HCT116 (cell line): Measurements from ENCODE around the gene CAMK1D. TPM values are rescaled to one million over a fixed set of nuclear protein-coding genes. Genes with fewer than 3 reads are reported as not detected.

Experiments
- ATAC-seq: fragments of 200-7000 bp; cut with Tn5 transposase; 2 replicates; pipeline ENCODE4 v1.9.1; 2020; ENCODE audit warnings: mild to moderate bottlenecking, moderate library complexity
- BruUV-seq: library from RNA; stranded (reverse); fragments of 400-500 nt; replicated peaks from 2 replicates; lab custom pipeline; 2021; lab: Mats Ljungman, UMichigan
- CTCF ChIA-PET: fragments of 300-600 bp; sonication (Branson Sonifier 250); formaldehyde crosslinking; loops from one replicate; lab custom pipeline; 2021; ENCODE audit warnings: antibody characterized with exemption; lab: Charles Lee
- POLR2A ChIA-PET: fragments of 300-600, 350-600 bp; sonication (Branson Sonifier 250); formaldehyde crosslinking; loops from one replicate; lab custom pipeline; 2021; ENCODE audit warnings: antibody characterized with exemption; lab: Charles Lee
- RAD21 ChIA-PET, 2 experiments: fragments of 300-600 bp; sonication (Branson Sonifier 250); formaldehyde crosslinking; loops; one replicate each; lab custom pipeline; 2023; ENCODE audit warnings: low total read pairs in 2 of 2; ENCODE audit not compliant: uncharacterized antibody in 2 of 2, unreplicated experiment in 2 of 2, low non-redundant PET in 1 of 2; lab: Charles Lee
- DNase-seq: peaks from one replicate; pipeline ENCODE4 v3.0.0-alpha.2; 2010; ENCODE audit warnings: low read depth, low spot score
- H2AFZ ChIP-seq: fragments of 200-600 bp; shearing (Covaris generic), sonication (generic); 2 replicates; pipeline ENCODE4 v1.6.1; 2017; ENCODE audit warnings: low read depth, mixed run types, mixed read lengths, antibody characterized with exemption, low read length; ENCODE audit not compliant: poor library complexity, severe bottlenecking
- H3K27ac ChIP-seq: 2 replicates; pipeline ENCODE4 v1.5.1; 2012; ENCODE audit warnings: low read depth, low read length
- H3K27me3 ChIP-seq: fragments of 200-600 bp; sonication (generic); 2 replicates; pipeline ENCODE4 v1.6.1; 2016; ENCODE audit warnings: mixed run types, low read length, mixed read lengths; ENCODE audit not compliant: insufficient read depth
- H3K36me3 ChIP-seq, 2 experiments: fragments of 200-500 bp in 1 of 2; fragments of 200-600 bp in 1 of 2; sonication (Bioruptor generic) in 1 of 2; sonication (generic) in 1 of 2; 2 replicates each; pipeline versions ENCODE4 v1.5.1 to v1.6.1; 2014 to 2016; ENCODE audit warnings: low read length in 2 of 2, inconsistent platforms in 1 of 2, mixed read lengths in 1 of 2, mixed run types in 1 of 2; ENCODE audit not compliant: insufficient read depth in 2 of 2, control insufficient read depth in 1 of 2
- H3K4me1 ChIP-seq, 2 experiments: fragments of 200-600 bp in 1 of 2; sonication (generic) in 1 of 2; 2 replicates each; pipeline versions ENCODE4 v1.5.1 to v1.6.1; 2012 to 2017; ENCODE audit warnings: low read length in 2 of 2, inconsistent platforms in 1 of 2, mild to moderate bottlenecking in 1 of 2, mixed read lengths in 1 of 2, mixed run types in 1 of 2, moderate library complexity in 1 of 2; ENCODE audit not compliant: insufficient read depth in 2 of 2, control insufficient read depth in 1 of 2
- H3K4me2 ChIP-seq: fragments of 200-600 bp; sonication (generic); 2 replicates; pipeline ENCODE4 v1.6.1; 2017; ENCODE audit warnings: mixed run types, low read length, mixed read lengths
- H3K4me3 ChIP-seq, 2 experiments: fragments of 200-600 bp in 1 of 2; sonication (generic) in 1 of 2; replicated peaks in 1 of 2; 2 replicates each; pipeline ENCODE4 v1.5.1; 2011 to 2016; ENCODE audit warnings: low read length in 2 of 2, control low read depth in 1 of 2, low read depth in 1 of 2, mild to moderate bottlenecking in 1 of 2, mixed read lengths in 1 of 2, mixed run types in 1 of 2
- H3K79me2 ChIP-seq: fragments of 200-600 bp; sonication (generic); 2 replicates; pipeline ENCODE4 v1.6.1; 2017; ENCODE audit warnings: mild to moderate bottlenecking, mixed run types, low read length, moderate library complexity, mixed read lengths; ENCODE audit not compliant: insufficient read depth
- H3K9ac ChIP-seq: fragments of 200-600 bp; sonication (generic); 2 replicates; pipeline ENCODE4 v1.6.1; 2016; ENCODE audit warnings: low read length, mixed read lengths
- H3K9me2 ChIP-seq: fragments of 200-600 bp; sonication (generic), shearing (Covaris generic); 2 replicates; pipeline ENCODE4 v1.6.1; 2017; ENCODE audit warnings: mixed run types, mild to moderate bottlenecking, moderate library complexity; ENCODE audit not compliant: insufficient read depth
- H3K9me3 ChIP-seq, 2 experiments: fragments of 200-500 bp in 1 of 2; fragments of 200-600 bp in 1 of 2; sonication (Bioruptor generic) in 1 of 2; sonication (generic) in 1 of 2; 2 replicates each; pipeline ENCODE4 v1.6.1; 2014 to 2017; ENCODE audit warnings: low read length in 2 of 2, mixed read lengths in 2 of 2, inconsistent platforms in 1 of 2, low read depth in 1 of 2, mild to moderate bottlenecking in 1 of 2, mixed run types in 1 of 2, moderate library complexity in 1 of 2; ENCODE audit not compliant: control insufficient read depth in 1 of 2, insufficient read depth in 1 of 2
- H4K20me1 ChIP-seq: fragments of 200-600 bp; sonication (generic), shearing (Covaris generic); 2 replicates; pipeline ENCODE4 v1.6.1; 2017; ENCODE audit warnings: mixed run types, mild to moderate bottlenecking, moderate library complexity; ENCODE audit not compliant: insufficient read depth
- CBX3 ChIP-seq: IDR thresholded peaks from 2 replicates; pipeline ENCODE4 v1.6.1; 2012; ENCODE audit warnings: low read depth
- CEBPB ChIP-seq: IDR thresholded peaks from 2 replicates; pipeline ENCODE4 v1.6.1; 2012; ENCODE audit warnings: low read depth
- EGR1 ChIP-seq: IDR thresholded peaks from 2 replicates; pipeline ENCODE4 v1.6.1; 2012; ENCODE audit warnings: low read depth
- ELF1 ChIP-seq: IDR thresholded peaks from 2 replicates; pipeline ENCODE4 v1.6.1; 2012; ENCODE audit warnings: low read depth, borderline replicate concordance
- EZH2 ChIP-seq: fragments of 200-600 bp; sonication (generic); IDR thresholded peaks from 2 replicates; pipeline ENCODE4 v1.6.1; 2017; ENCODE audit warnings: antibody characterized with exemption, mixed run types
- EZH2phosphoT487 ChIP-seq: fragments of 200-600 bp; IDR thresholded peaks from 2 replicates; pipeline ENCODE4 v1.6.1; 2018; ENCODE audit warnings: antibody characterized with exemption, borderline replicate concordance
- JUND ChIP-seq: IDR thresholded peaks from 2 replicates; pipeline ENCODE4 v1.6.1; 2012
- MAX ChIP-seq: IDR thresholded peaks from 2 replicates; pipeline ENCODE4 v1.6.1; 2012
- POLR2A ChIP-seq: IDR thresholded peaks from 2 replicates; pipeline ENCODE4 v1.7.0; 2011; ENCODE audit warnings: borderline replicate concordance; ENCODE audit not compliant: insufficient read depth, insufficient read length; ENCODE audit errors: extremely low read depth
- SIN3A ChIP-seq: IDR thresholded peaks from 2 replicates; pipeline ENCODE4 v1.6.1; 2012; ENCODE audit warnings: low read depth
- SP1 ChIP-seq: IDR thresholded peaks from 2 replicates; pipeline ENCODE4 v1.6.1; 2012; ENCODE audit warnings: low read depth
- YY1 ChIP-seq: IDR thresholded peaks from 2 replicates; pipeline ENCODE4 v1.6.1; 2011; ENCODE audit warnings: low read length, low read depth, moderate library complexity, mild to moderate bottlenecking; ENCODE audit not compliant: insufficient replicate concordance; ENCODE audit errors: extremely low read depth
- ZBTB33 ChIP-seq: IDR thresholded peaks from 2 replicates; pipeline ENCODE4 v1.6.1; 2011; ENCODE audit warnings: mild to moderate bottlenecking, low read length, moderate library complexity; ENCODE audit not compliant: insufficient replicate concordance; ENCODE audit errors: extremely low read depth
- ZFX ChIP-seq: fragments of 450-650 bp; IDR thresholded peaks from 2 replicates; pipeline ENCODE4 v1.6.1; 2017
- intact Hi-C: fragments of 100-400 bp; cut with micrococcal nuclease; formaldehyde crosslinking; loops from 2 replicates; pipeline ENCODE4 v1.10.0; 2022
- total RNA-seq: library from RNA; stranded (reverse); gene quantifications from one replicate; pipeline ENCODE4 v1.2.1, GENCODE V29; 2021; ENCODE audit not compliant: unreplicated experiment
- TF ChIP-seq, protein P1 (sequence below): IDR thresholded peaks from 2 replicates; pipeline ENCODE4 v1.6.1; 2012; ENCODE audit warnings: low read depth

CAMK1D gene
- total RNA-seq, 1 experiment from 2014 or later: 9.6 TPM

DNA sequence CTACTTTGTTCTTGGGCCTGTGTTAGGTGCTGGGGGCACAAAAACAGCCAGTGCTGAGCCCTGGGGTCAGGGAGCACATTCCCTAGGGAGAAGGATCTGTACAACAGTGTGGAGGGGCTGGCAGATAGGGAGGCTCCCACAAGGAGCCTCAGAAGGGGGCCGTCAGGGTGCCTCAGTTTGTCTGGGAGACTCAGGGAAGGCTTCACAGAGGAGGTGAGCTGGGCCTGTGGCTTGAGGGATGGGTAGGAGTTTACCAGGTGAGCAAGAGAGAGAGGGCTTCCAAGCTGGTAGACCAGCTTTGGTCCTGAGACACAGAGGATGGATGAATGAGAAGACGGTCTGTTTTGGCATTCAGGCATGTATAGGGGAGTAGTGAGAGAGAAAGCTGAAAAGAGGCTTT is 52.1 kb downstream of the CAMK1D start:
- Histone ChIP-seq H3K36me3 (no peaks in the 10 kb centered on the region), H3K4me3 (no peak overlapping the region), H2AFZ (no peak overlapping the region), H3K9me2 (no peaks in the 10 kb centered on the region), H4K20me1 (no peaks in the 10 kb centered on the region), H3K27me3 (no peaks in the 10 kb centered on the region), H3K9ac (no peak overlapping the region), H3K4me2 (no peak overlapping the region), H3K27ac (no peak overlapping the region), H3K79me2 (no peaks in the 10 kb centered on the region), H3K4me1 (no peaks in the 10 kb centered on the region), H3K9me3 (no peaks in the 10 kb centered on the region)
- ChIA-PET POLR2A (no interaction called here), RAD21 (no interaction called here), CTCF (no interaction called here)
- TF ChIP-seq ELF1 (no peak), SIN3A (no peak), EZH2 (no peak), EGR1 (no peak), SP1 (no peak)
- no TSS peak for BruUV-seq
- DNase-seq (no peak), ATAC-seq (no peak)
- intact Hi-C loops: no loop called here

DNA sequence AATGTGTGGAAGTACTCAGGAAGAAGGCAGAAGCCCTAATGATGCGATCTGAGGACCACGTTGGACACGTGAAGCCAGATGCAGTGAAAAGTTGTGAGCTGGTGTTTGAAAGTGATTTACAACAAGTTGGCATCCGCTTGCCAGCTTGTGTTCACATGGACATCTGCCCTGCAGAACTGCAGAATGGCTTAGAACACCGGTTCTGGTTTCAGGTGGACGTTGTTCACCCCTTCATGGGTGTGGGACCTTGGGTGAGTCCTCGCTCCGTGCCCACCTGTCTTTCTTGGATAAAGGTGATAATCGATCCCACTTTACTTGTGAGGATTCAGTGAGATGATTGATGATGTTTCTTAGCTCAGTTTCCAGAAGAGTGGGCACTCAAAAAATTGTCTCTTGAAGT is 53.8 kb downstream of the CAMK1D start:
- no peak overlapping the region for H3K9ac ChIP-seq
- H3K27ac ChIP-seq: no peak overlapping the region
- no peak overlapping the region for H3K4me2 ChIP-seq
- no peak overlapping the region for H2AFZ ChIP-seq
- no TSS peak for BruUV-seq
- CTCF ChIA-PET: no interaction called here
- DNase-seq: no peak
- RAD21 ChIA-PET: no interaction called here
- H3K9me2 ChIP-seq: no peaks in the 10 kb centered on the region
- no peaks in the 10 kb centered on the region for H4K20me1 ChIP-seq
- ATAC-seq: no peak
- intact Hi-C loops: no loop called here
- H3K27me3 ChIP-seq: no peaks in the 10 kb centered on the region
- no peaks in the 10 kb centered on the region for H3K79me2 ChIP-seq
- H3K36me3 ChIP-seq: no peaks in the 10 kb centered on the region
- no peaks in the 10 kb centered on the region for H3K9me3 ChIP-seq
- POLR2A ChIA-PET: no interaction called here
- H3K4me1 ChIP-seq: no peaks in the 10 kb centered on the region
- H3K4me3 ChIP-seq: no peak overlapping the region
- TF ChIP-seq JUND (no peak), MAX (no peak), YY1 (no peak), POLR2A (no peak), EZH2phosphoT487 (no peak), ZFX (no peak), CBX3 (no peak), ZBTB33 (no peak), SIN3A (no peak), CEBPB (no peak), EGR1 (no peak), EZH2 (no peak)
- TF ChIP-seq, protein P1, sequence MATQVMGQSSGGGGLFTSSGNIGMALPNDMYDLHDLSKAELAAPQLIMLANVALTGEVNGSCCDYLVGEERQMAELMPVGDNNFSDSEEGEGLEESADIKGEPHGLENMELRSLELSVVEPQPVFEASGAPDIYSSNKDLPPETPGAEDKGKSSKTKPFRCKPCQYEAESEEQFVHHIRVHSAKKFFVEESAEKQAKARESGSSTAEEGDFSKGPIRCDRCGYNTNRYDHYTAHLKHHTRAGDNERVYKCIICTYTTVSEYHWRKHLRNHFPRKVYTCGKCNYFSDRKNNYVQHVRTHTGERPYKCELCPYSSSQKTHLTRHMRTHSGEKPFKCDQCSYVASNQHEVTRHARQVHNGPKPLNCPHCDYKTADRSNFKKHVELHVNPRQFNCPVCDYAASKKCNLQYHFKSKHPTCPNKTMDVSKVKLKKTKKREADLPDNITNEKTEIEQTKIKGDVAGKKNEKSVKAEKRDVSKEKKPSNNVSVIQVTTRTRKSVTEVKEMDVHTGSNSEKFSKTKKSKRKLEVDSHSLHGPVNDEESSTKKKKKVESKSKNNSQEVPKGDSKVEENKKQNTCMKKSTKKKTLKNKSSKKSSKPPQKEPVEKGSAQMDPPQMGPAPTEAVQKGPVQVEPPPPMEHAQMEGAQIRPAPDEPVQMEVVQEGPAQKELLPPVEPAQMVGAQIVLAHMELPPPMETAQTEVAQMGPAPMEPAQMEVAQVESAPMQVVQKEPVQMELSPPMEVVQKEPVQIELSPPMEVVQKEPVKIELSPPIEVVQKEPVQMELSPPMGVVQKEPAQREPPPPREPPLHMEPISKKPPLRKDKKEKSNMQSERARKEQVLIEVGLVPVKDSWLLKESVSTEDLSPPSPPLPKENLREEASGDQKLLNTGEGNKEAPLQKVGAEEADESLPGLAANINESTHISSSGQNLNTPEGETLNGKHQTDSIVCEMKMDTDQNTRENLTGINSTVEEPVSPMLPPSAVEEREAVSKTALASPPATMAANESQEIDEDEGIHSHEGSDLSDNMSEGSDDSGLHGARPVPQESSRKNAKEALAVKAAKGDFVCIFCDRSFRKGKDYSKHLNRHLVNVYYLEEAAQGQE: no peak
